ENCODE results near the gene NEK2. TPM values are rescaled to one million over a fixed set of nuclear protein-coding genes. Genes with fewer than 3 reads are reported as not detected.
"Not testable (repeated sequence)": the region's sequence is repeated elsewhere in the genome, so short reads cannot be mapped to it uniquely, and the experiment has no call there.

Gene NEK2
- polyA plus RNA-seq, 3 donors, result 16.7 to 20.1 (median 18.4) TPM

DNA sequence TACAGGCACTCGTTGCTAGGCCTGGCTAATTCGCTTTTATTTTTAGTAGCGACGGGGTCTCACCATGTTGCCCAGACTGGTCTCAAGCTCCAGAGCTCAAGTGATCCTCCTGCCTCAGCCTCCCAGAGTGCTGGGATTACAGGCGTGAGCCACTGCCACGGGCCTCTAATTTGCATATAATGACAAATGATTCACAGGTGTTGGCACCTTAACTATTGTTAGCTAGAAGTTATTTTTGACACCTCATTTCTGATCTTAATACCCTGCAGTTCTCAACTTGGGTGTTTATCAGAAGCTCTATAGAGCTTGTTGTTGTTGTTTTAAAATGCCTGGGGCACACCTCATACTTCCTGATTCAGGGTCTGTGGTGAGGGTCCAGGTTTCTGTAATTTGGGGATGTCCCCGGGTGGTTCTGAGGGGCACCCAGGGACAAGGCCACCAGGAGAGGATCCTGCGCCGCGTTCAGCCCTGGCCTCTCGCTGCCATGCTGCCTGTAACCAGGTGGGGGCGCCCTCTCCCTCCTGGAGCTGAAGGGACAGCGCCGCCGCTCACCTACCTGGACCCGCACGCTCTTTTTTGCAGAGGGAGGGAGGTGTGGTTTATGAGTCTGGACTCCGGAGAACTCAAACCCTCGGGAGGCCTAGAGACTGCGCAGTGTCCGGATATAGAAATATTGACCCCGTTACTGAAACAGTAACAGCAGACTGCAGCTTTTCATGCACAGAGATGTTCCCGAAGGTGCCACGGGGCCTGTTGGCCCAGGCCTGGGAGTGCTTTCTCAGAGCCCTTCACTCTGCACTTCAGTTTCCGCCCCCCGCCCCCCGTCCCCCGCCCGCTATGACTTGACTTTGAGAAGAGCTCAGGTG, 23.0 kb upstream of the NEK2 start:
- DNase-seq, result peak; percentile 69

DNA sequence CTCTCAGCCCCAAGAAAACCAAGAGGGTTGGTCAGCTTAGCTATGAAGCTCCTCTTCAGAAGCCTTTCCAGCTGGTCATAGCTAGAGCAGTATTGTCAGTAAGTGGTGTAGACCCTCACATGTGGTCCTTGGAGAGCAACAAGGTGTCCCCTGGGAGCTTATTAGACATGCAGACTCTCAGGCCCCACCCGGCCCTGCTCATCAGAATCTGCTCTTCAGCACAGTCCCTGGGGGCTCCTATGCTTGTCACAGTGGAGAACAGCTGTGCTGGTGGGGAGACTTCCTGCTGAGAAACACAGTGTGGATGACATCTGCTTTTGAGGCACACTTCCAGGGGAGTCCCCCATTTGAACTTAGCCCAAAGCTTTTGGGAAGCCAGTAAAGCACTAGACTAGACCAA, 21.9 kb upstream of the NEK2 start:
- DNase-seq, result no peak

- no peak for DNase-seq
Measured at GRCh38 chr1:211695135-211695816, 19.9 kb upstream of the NEK2 start.

DNA sequence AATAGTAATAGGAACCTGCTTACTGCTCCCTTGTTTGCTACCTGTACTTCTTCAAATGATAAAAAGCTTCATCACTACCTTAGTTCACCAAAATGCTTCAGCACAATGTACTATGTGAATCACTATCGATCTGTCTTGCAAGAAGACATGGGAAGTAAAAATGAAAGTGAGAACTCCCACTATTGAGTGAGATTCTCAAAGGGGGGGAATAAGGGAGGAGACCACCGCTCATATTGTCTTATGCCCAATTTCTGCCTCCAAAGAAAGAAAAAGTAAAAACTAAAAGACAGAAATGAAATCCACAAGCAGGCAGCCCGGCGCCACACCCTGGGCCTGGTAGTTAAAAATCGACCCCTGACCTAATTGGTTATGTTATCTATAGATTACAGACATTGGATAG, 18.5 kb upstream of the NEK2 start:
- not testable (repeated sequence) for DNase-seq

- no peak for DNase-seq
Measured at GRCh38 chr1:211688421-211688820, 13.0 kb upstream of the NEK2 start.

- no peak for DNase-seq
Measured at GRCh38 chr1:211687462-211688215, 12.2 kb upstream of the NEK2 start.

- DNase-seq, result no peak
Measured at GRCh38 chr1:211685823-211686222, 10.4 kb upstream of the NEK2 start.

DNA sequence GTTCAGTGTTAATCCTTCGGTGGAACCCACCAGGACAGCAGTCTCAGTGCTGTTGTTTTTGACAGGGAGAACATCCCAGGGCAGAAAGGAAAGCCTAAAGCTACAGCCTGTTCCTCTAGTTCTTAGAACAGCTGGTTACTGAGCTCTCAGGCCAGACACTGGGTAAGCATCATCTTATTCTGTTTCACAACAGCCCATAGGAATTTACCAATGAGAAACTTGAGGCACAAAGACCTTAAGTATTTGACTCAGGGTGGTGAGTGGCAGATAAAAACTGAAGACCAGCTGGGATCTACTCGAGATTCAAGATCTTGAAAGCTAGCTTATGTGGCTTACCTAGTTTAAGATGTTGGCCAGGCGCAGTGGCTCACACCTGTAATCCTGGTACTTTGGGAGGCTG, 9.4 kb upstream of the NEK2 start:
- DNase-seq, result no peak

GRCh38 chr1:211684331-211684730, 8.9 kb upstream of the NEK2 start:
- no peak for DNase-seq

- DNase-seq, result no peak
Measured at GRCh38 chr1:211683396-211684297, 8.2 kb upstream of the NEK2 start.

- not testable (repeated sequence) for DNase-seq
Measured at GRCh38 chr1:211682186-211682585, 6.8 kb upstream of the NEK2 start.

- DNase-seq, result peak; percentile 85
Measured at GRCh38 chr1:211680752-211681327, 5.4 kb upstream of the NEK2 start.

- DNase-seq, result no peak
Measured at GRCh38 chr1:211677659-211678058, 2.2 kb upstream of the NEK2 start.

GRCh38 chr1:211676761-211677160, 1.3 kb upstream of the NEK2 start:
- no peak for DNase-seq

DNA sequence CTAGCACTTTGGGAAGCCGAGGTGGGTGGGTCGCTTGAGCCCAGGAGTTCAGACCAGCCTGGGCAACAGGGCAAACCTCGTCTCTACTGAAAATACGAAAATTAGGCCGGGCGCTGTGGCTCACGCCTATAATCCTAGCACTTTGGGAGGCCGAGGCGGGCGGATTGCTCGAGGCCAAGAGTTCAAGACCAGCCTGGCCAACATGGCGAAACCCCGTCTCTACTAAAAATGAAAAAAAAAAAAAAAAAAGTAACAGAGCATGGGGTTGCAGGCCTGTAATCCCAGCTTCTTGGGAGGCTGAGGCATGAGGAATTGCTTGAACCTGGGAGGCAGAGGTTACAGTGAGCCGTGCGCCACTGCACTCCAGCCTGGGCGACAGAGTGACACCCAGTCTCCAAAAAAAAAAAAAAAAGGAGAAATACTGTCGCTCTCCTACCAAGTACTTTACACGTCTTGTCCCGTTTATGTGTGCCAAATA, 724 bp upstream of the NEK2 start:
- no peak for DNase-seq

- DNase-seq, result no peak
Measured at GRCh38 chr1:211667065-211667617, 8.3 kb downstream of the NEK2 start.

DNA sequence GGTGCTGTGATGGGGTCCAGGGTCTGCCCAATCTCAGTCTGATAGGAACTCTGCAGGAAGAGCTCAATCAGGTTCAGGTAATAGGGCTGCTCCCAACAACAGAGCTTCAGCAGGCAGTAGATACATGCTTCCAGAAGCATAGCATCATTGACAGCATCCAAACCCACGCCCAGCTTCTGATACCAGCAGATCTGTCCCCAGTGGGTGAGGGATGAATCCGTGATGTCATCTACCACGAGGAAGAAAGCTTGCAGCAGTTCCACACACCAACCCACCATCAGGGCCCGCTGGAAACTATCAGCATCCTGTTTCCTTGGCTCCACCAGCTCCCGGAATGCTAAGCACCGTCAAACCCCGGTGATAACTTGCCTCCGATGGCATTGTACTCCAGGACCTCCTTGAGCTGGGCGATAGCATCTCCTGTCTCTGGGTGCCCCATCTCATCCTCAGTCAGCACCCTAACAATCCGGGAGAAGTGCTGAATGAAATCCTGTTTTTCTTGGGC, 14.7 kb downstream of the NEK2 start:
- no peak for DNase-seq

DNA sequence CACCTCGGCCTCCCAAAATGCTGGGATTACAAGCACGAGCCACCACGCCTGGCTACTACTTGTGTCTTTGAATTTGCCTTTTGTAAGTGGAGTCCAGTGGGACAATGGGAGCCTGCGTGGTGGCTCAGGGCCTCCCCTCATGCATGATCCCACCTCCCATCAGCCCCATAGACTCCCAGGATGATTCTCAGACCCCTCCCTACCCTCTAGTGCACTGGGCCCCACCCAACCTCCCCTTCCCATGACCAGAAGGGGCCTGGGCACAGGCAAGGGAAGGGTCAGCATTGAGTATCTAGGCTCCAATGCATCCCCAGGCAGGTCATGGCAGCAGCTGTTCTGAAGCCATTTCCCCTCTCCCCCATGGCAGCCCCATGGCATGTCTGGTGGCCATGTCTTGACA, 18.7 kb downstream of the NEK2 start:
- DNase-seq, result no peak

- peak; percentile 84 for DNase-seq
Measured at GRCh38 chr1:211654838-211655787, 20.3 kb downstream of the NEK2 start.
